ENCODE results near the gene PRKAR2A. TPM values are rescaled to one million over a fixed set of nuclear protein-coding genes. Genes with fewer than 3 reads are reported as not detected.
A peak's percentile ranks its signal among the peaks of the same experiment; 100 is the strongest.

PRKAR2A gene
- 10 to 100 TPM; 13.0 to 62.3 (median 31.4) TPM for total RNA-seq

- H3K27ac ChIP-seq: peak within 1 kb of the TSS; percentile 90 to 98 (median 92)
- peaks cover 20 to 26% (median 24%) of the 10 kb centered on the region in 4 donors for H3K4me1 ChIP-seq
- H3K9me3 ChIP-seq: no peaks in the 10 kb centered on the region
- ATAC-seq (ENCODE audit: low FRiP score in 2 of 2) (peak; percentile 95 to 98), DNase-seq (peak; percentile 93 to 98)
- TF ChIP-seq EP300 (IDR thresholded peaks at IDR 0.05) (no peak), POLR2AphosphoS5 (IDR thresholded peaks at IDR 0.05) (peak; percentile 62 to 89), POLR2A (IDR thresholded peaks at IDR 0.05) (peak in 3 of 4 donors; percentile 71 to 95 (median 75))
- TF ChIP-seq, protein P1, sequence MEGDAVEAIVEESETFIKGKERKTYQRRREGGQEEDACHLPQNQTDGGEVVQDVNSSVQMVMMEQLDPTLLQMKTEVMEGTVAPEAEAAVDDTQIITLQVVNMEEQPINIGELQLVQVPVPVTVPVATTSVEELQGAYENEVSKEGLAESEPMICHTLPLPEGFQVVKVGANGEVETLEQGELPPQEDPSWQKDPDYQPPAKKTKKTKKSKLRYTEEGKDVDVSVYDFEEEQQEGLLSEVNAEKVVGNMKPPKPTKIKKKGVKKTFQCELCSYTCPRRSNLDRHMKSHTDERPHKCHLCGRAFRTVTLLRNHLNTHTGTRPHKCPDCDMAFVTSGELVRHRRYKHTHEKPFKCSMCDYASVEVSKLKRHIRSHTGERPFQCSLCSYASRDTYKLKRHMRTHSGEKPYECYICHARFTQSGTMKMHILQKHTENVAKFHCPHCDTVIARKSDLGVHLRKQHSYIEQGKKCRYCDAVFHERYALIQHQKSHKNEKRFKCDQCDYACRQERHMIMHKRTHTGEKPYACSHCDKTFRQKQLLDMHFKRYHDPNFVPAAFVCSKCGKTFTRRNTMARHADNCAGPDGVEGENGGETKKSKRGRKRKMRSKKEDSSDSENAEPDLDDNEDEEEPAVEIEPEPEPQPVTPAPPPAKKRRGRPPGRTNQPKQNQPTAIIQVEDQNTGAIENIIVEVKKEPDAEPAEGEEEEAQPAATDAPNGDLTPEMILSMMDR (IDR thresholded peaks at IDR 0.05): peak in 2 of 6 experiments; percentile 28 to 41
- peak within 1 kb of the TSS; percentile 44 to 95 (median 92) for H3K4me3 ChIP-seq
- no peaks in the 10 kb centered on the region for H3K27me3 ChIP-seq
- 2 to 17% methylated on average over 10 to 54 of the region's 81 CpGs for WGBS, 2 donors
- H3K36me3 ChIP-seq: no peaks in the 10 kb centered on the region
Observed at GRCh38 chr3:48847504-48848423, at the start of gene PRKAR2A. Gene PRKAR2A (minus strand): TSS chr3:48847874. CDS start chr3:48847596, 278 bp downstream.

GRCh38 chr3:48896936-48897335 lies 49.3 kb upstream of the PRKAR2A start:
- Histone ChIP-seq H3K36me3 (peaks cover 0 to 2% (median 0%) of the 10 kb centered on the region in 4 donors), H3K9me3 (no peaks in the 10 kb centered on the region), H3K4me1 (peaks cover 12 to 24% (median 17%) of the 10 kb centered on the region in 4 donors), H3K27ac (peak overlapping the region in 2 of 4 donors; percentile 84 to 88), H3K27me3 (no peaks in the 10 kb centered on the region), H3K4me3 (no peak overlapping the region)
- DNase-seq: no peak
- TF ChIP-seq, protein P1 (IDR thresholded peaks at IDR 0.05): no peak
- TF ChIP-seq EP300 (IDR thresholded peaks at IDR 0.05) (no peak), POLR2A (IDR thresholded peaks at IDR 0.05) (no peak), POLR2AphosphoS5 (IDR thresholded peaks at IDR 0.05) (no peak)
- 66 to 78% methylated on average over 2 of the region's 2 CpGs for WGBS, 2 donors
- no peak for ATAC-seq (ENCODE audit: low FRiP score in 2 of 2)

DNA sequence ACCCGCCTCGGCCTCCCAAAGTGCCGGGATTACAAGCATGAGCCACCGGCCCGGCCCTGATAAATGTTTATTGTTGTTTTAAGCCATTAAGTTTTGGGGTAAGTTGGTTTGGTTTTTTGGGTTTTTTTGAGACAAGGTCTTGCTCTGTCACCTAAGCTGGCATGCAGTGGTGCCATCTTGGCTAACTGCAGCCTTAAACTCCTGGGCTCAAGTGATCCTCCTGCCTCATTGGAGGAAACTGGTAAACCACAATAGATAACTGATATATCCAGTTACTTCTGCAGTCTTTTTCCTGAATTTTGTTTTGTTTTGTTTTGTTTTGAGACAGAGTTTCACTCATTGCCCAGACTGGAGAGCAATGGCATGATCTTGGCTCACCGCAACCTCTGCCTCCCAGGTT lies 46.8 kb upstream of the PRKAR2A start:
- no peaks in the 10 kb centered on the region for H3K9me3 ChIP-seq
- no peak for ATAC-seq (ENCODE audit: low FRiP score in 2 of 2)
- H3K4me3 ChIP-seq: no peak overlapping the region
- no peak for DNase-seq
- H3K36me3 ChIP-seq: peaks cover 0 to 24% (median 8%) of the 10 kb centered on the region in 4 donors
- peaks cover 12 to 24% (median 17%) of the 10 kb centered on the region in 4 donors for H3K4me1 ChIP-seq
- no peak for TF ChIP-seq POLR2AphosphoS5 (IDR thresholded peaks at IDR 0.05)
- no peak for TF ChIP-seq EP300 (IDR thresholded peaks at IDR 0.05)
- TF ChIP-seq, protein P1 (IDR thresholded peaks at IDR 0.05): no peak
- TF ChIP-seq POLR2A (IDR thresholded peaks at IDR 0.05): no peak
- 97% methylated on average over 6 of the region's 6 CpGs for WGBS, 2 donors
- no peaks in the 10 kb centered on the region for H3K27me3 ChIP-seq
- H3K27ac ChIP-seq: no peak overlapping the region

DNA sequence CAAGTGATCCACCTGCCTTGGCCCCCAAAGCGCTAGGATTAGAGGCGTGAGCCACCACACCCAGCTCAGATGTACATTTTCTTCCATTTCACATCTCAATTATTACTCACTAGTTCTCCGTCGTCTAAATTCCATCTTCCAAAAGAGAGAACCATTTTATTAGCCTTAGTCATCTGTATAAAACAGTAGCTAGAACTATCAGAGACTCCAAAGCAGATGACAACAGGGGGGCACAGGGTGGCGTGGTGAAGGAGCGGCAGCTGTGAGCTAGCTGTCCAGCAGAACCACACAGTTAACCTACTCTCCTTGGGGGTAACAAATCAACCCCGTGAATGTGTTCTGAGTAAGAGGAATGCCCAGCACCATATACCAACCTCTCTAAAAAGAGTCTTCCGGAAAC lies 43.9 kb upstream of the PRKAR2A start:
- Histone ChIP-seq H3K27ac (no peak overlapping the region), H3K36me3 (peaks cover 0 to 46% (median 8%) of the 10 kb centered on the region in 4 donors), H3K4me3 (no peak overlapping the region), H3K9me3 (no peaks in the 10 kb centered on the region), H3K4me1 (peaks cover 0 to under 1% (median 0%) of the 10 kb centered on the region in 4 donors), H3K27me3 (no peaks in the 10 kb centered on the region)
- ATAC-seq (ENCODE audit: low FRiP score in 2 of 2): no peak
- DNase-seq: no peak
- 93 to 98% methylated on average over 8 of the region's 8 CpGs for WGBS, 2 donors
- TF ChIP-seq, protein P1 (IDR thresholded peaks at IDR 0.05): no peak
- TF ChIP-seq POLR2A (IDR thresholded peaks at IDR 0.05) (no peak), EP300 (IDR thresholded peaks at IDR 0.05) (no peak), POLR2AphosphoS5 (IDR thresholded peaks at IDR 0.05) (no peak)

Measured in upper lobe of left lung (tissue), 6 donors.